GM12878 (cell line): ENCODE results near the gene SLC9C2. TPM values are rescaled to one million over a fixed set of nuclear protein-coding genes. Genes with fewer than 3 reads are reported as not detected.

Source experiments
- CREM ChIP-seq: IDR thresholded peaks from 2 replicates; pipeline ENCODE4 v1.6.1; 2014; ENCODE audit warnings: antibody characterized with exemption, low read depth
- EED ChIP-seq: sonication (generic); IDR thresholded peaks from 2 replicates; pipeline ENCODE4 v1.6.1; 2016; ENCODE audit warnings: antibody characterized with exemption, low read depth
- EZH2 ChIP-seq: IDR thresholded peaks from 2 replicates; pipeline ENCODE4 v1.6.1; 2012; ENCODE audit warnings: low read depth, mild to moderate bottlenecking, control low read depth, inconsistent platforms, low read length, borderline replicate concordance; ENCODE audit not compliant: control insufficient read depth
- GABPA ChIP-seq: IDR thresholded peaks from 2 replicates; pipeline ENCODE4 v1.6.1; 2014; ENCODE audit warnings: antibody characterized with exemption, low read depth, mild to moderate bottlenecking, inconsistent platforms
- JUNB ChIP-seq: IDR thresholded peaks from 2 replicates; pipeline ENCODE4 v1.6.1; 2016; ENCODE audit warnings: antibody characterized with exemption, mild to moderate bottlenecking
- NFIC ChIP-seq: IDR thresholded peaks from 2 replicates; pipeline ENCODE4 v1.6.1; 2012; ENCODE audit warnings: low read depth, mild to moderate bottlenecking, inconsistent platforms, low read length, moderate library complexity
- NFYA ChIP-seq: IDR thresholded peaks from 2 replicates; pipeline ENCODE4 v1.6.1; 2011; ENCODE audit warnings: low read depth, mild to moderate bottlenecking, low read length, improper control_type of control experiment, borderline replicate concordance
- POLR2A ChIP-seq: IDR thresholded peaks from 2 replicates; pipeline ENCODE4 v1.6.1; 2011; ENCODE audit warnings: low read depth, mild to moderate bottlenecking, low read length
- RBBP5 ChIP-seq: fragments of 200-600 bp; sonication (generic); conservative IDR thresholded peaks from 2 replicates; pipeline ENCODE4 v1.6.1; 2016
- SIN3A ChIP-seq: IDR thresholded peaks from 2 replicates; pipeline ENCODE4 v1.6.1; 2012; ENCODE audit warnings: low read depth, low read length, improper control_type of control experiment
- SIX5 ChIP-seq: IDR thresholded peaks from 2 replicates; pipeline ENCODE4 v1.6.1; 2011; ENCODE audit warnings: mild to moderate bottlenecking, low read depth, low read length, moderate library complexity; ENCODE audit not compliant: severe bottlenecking
- YY1 ChIP-seq: IDR thresholded peaks from 2 replicates; pipeline ENCODE4 v1.6.1; 2011; ENCODE audit warnings: low read depth, mild to moderate bottlenecking, low read length
- polyA plus RNA-seq, 11 experiments: library from polyadenylated mRNA; depleted of rRNA in 4 of 11; unstranded in 6 of 11; stranded (reverse) in 5 of 11; fragments of >200 nt; fragmentation: Nextera tagmentation in 4 of 11; fragmentation: Illumina TruSeq in 1 of 11; extraction: Ambion mirVana in 4 of 11; extraction: Trizol in 1 of 11; gene quantifications; 1 replicate in 1 of 11; 2 replicates in 10 of 11; pipeline versions ENCODE4 v1.2.1 to v1.2.3, GENCODE V29; 2011 to 2016; ENCODE audit warnings: inconsistent platforms in 2 of 11, missing spikeins in 2 of 11, low read depth in 1 of 11
- total RNA-seq, 4 experiments: library from RNA; depleted of rRNA in 3 of 4; stranded (reverse); fragments of >200 nt in 3 of 4; fragmentation: Illumina TruSeq in 1 of 4; extraction: Trizol in 1 of 4; gene quantifications; 2 replicates each; pipeline versions ENCODE4 v1.2.1 to v1.2.3, GENCODE V29; 2013 to 2021
- TF ChIP-seq, protein P1 (sequence below): fragments of 450-650 bp; IDR thresholded peaks from 2 replicates; pipeline ENCODE4 v1.6.1; 2017; ENCODE audit warnings: low read depth, mild to moderate bottlenecking, moderate library complexity
- TF ChIP-seq, protein P2 (sequence below): IDR thresholded peaks from 2 replicates; pipeline ENCODE4 v1.6.1; 2012; ENCODE audit warnings: low read depth, low read length, improper control_type of control experiment
- TF ChIP-seq, protein P3 (sequence below): fragments of 450-650 bp; IDR thresholded peaks from 2 replicates; pipeline ENCODE4 v1.6.1; 2018; ENCODE audit warnings: mild to moderate bottlenecking, low read depth, moderate library complexity; ENCODE audit not compliant: partially characterized antibody
- TF ChIP-seq, protein P4 (sequence below): fragments of 450-650 bp; IDR thresholded peaks from 2 replicates; pipeline ENCODE4 v1.6.1; 2017; ENCODE audit warnings: mild to moderate bottlenecking, low read depth, inconsistent platforms; ENCODE audit not compliant: poor library complexity, severe bottlenecking
- TF ChIP-seq, protein P5 (sequence below): IDR thresholded peaks from 2 replicates; pipeline ENCODE4 v1.6.1; 2011; ENCODE audit warnings: low read depth, low read length, improper control_type of control experiment, borderline replicate concordance
- TF ChIP-seq, protein P6 (sequence below): fragments of 150-350 bp; IDR thresholded peaks from 2 replicates; pipeline ENCODE4 v1.6.1; 2014; ENCODE audit warnings: mild to moderate bottlenecking, low read depth, low read length

The SLC9C2 gene
- total and polyA plus RNA-seq, 10 of the 15 experiments (the other 5 are each of a cell fraction or from before 2014, with no cell fraction given) = not detected

DNA sequence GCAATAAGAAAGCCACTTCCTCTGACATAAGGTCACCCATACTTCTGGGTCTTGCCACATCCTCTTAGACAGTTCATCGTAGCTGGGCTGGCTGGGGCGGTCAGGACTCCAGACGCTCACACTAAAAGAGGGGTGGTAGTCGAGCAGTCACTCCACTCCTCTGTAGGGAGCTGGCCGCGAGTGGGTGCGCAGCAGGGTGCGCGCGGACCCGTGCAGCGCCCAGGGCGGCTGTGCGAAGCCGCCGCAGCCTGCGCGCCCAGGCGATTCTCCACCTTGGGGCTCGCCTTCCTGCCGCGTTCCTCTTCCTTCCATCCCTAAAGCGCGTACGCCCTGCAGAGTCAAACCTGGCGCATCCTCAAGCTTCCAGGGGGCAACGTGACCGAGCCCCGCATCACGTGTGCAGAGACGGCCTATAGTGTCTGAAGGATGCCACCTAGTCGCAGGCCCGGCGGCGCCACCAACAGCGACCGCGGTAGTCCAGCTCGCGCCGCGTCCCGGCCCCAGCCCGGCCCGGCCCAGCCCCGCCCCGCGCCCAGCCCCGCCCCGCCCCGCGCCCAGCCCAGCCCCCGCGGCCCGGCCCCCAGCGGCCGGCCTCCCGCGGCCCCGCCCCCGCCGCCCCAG lies 126.1 kb downstream of the SLC9C2 start (continued):
- TF ChIP-seq, protein P1, sequence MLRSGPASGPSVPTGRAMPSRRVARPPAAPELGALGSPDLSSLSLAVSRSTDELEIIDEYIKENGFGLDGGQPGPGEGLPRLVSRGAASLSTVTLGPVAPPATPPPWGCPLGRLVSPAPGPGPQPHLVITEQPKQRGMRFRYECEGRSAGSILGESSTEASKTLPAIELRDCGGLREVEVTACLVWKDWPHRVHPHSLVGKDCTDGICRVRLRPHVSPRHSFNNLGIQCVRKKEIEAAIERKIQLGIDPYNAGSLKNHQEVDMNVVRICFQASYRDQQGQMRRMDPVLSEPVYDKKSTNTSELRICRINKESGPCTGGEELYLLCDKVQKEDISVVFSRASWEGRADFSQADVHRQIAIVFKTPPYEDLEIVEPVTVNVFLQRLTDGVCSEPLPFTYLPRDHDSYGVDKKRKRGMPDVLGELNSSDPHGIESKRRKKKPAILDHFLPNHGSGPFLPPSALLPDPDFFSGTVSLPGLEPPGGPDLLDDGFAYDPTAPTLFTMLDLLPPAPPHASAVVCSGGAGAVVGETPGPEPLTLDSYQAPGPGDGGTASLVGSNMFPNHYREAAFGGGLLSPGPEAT = no peak
- TF ChIP-seq, protein P2, sequence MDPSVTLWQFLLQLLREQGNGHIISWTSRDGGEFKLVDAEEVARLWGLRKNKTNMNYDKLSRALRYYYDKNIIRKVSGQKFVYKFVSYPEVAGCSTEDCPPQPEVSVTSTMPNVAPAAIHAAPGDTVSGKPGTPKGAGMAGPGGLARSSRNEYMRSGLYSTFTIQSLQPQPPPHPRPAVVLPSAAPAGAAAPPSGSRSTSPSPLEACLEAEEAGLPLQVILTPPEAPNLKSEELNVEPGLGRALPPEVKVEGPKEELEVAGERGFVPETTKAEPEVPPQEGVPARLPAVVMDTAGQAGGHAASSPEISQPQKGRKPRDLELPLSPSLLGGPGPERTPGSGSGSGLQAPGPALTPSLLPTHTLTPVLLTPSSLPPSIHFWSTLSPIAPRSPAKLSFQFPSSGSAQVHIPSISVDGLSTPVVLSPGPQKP = no peak
- TF ChIP-seq, protein P3, sequence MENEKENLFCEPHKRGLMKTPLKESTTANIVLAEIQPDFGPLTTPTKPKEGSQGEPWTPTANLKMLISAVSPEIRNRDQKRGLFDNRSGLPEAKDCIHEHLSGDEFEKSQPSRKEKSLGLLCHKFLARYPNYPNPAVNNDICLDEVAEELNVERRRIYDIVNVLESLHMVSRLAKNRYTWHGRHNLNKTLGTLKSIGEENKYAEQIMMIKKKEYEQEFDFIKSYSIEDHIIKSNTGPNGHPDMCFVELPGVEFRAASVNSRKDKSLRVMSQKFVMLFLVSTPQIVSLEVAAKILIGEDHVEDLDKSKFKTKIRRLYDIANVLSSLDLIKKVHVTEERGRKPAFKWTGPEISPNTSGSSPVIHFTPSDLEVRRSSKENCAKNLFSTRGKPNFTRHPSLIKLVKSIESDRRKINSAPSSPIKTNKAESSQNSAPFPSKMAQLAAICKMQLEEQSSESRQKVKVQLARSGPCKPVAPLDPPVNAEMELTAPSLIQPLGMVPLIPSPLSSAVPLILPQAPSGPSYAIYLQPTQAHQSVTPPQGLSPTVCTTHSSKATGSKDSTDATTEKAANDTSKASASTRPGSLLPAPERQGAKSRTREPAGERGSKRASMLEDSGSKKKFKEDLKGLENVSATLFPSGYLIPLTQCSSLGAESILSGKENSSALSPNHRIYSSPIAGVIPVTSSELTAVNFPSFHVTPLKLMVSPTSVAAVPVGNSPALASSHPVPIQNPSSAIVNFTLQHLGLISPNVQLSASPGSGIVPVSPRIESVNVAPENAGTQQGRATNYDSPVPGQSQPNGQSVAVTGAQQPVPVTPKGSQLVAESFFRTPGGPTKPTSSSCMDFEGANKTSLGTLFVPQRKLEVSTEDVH = no peak
- TF ChIP-seq EED (no peak), NFIC (no peak), SIN3A (no peak; the same call in 1 of the 2 replicates), POLR2A (peak; percentile 86), NFYA (no peak), RBBP5 (no peak), SIX5 (no peak), CREM (peak; percentile 80), GABPA (no peak), JUNB (no peak), EZH2 (no peak), YY1 (no peak)
- TF ChIP-seq, protein P4, sequence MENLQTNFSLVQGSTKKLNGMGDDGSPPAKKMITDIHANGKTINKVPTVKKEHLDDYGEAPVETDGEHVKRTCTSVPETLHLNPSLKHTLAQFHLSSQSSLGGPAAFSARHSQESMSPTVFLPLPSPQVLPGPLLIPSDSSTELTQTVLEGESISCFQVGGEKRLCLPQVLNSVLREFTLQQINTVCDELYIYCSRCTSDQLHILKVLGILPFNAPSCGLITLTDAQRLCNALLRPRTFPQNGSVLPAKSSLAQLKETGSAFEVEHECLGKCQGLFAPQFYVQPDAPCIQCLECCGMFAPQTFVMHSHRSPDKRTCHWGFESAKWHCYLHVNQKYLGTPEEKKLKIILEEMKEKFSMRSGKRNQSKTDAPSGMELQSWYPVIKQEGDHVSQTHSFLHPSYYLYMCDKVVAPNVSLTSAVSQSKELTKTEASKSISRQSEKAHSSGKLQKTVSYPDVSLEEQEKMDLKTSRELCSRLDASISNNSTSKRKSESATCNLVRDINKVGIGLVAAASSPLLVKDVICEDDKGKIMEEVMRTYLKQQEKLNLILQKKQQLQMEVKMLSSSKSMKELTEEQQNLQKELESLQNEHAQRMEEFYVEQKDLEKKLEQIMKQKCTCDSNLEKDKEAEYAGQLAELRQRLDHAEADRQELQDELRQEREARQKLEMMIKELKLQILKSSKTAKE = no peak
- TF ChIP-seq, protein P5, sequence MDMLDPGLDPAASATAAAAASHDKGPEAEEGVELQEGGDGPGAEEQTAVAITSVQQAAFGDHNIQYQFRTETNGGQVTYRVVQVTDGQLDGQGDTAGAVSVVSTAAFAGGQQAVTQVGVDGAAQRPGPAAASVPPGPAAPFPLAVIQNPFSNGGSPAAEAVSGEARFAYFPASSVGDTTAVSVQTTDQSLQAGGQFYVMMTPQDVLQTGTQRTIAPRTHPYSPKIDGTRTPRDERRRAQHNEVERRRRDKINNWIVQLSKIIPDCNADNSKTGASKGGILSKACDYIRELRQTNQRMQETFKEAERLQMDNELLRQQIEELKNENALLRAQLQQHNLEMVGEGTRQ = peak; percentile 97
- TF ChIP-seq, protein P6, sequence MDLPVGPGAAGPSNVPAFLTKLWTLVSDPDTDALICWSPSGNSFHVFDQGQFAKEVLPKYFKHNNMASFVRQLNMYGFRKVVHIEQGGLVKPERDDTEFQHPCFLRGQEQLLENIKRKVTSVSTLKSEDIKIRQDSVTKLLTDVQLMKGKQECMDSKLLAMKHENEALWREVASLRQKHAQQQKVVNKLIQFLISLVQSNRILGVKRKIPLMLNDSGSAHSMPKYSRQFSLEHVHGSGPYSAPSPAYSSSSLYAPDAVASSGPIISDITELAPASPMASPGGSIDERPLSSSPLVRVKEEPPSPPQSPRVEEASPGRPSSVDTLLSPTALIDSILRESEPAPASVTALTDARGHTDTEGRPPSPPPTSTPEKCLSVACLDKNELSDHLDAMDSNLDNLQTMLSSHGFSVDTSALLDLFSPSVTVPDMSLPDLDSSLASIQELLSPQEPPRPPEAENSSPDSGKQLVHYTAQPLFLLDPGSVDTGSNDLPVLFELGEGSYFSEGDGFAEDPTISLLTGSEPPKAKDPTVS = no peak
